ENCODE data around the gene EPB41. TPM values are rescaled to one million over a fixed set of nuclear protein-coding genes. Genes with fewer than 3 reads are reported as not detected.

EPB41 gene
- total RNA-seq, 1 donor from 2014 or later = 82.9 TPM

GRCh38 chr1:28928314-28928941, 14.1 kb downstream of the EPB41 start:
- Mint-ChIP-seq H3K4me3 (peak overlapping the region; percentile 3), H3K9me3 (no peaks in the 10 kb centered on the region), H3K36me3 (peaks cover 5% of the 10 kb centered on the region), H3K27ac (peak overlapping the region; percentile 50), H3K4me1 (ENCODE audit: unreplicated experiment) (peaks cover 30% of the 10 kb centered on the region), H3K27me3 (no peaks in the 10 kb centered on the region)
- DNase-seq (ENCODE audit: extremely low spot score, unreplicated experiment) = no peak
- TF ChIP-seq, protein P1, sequence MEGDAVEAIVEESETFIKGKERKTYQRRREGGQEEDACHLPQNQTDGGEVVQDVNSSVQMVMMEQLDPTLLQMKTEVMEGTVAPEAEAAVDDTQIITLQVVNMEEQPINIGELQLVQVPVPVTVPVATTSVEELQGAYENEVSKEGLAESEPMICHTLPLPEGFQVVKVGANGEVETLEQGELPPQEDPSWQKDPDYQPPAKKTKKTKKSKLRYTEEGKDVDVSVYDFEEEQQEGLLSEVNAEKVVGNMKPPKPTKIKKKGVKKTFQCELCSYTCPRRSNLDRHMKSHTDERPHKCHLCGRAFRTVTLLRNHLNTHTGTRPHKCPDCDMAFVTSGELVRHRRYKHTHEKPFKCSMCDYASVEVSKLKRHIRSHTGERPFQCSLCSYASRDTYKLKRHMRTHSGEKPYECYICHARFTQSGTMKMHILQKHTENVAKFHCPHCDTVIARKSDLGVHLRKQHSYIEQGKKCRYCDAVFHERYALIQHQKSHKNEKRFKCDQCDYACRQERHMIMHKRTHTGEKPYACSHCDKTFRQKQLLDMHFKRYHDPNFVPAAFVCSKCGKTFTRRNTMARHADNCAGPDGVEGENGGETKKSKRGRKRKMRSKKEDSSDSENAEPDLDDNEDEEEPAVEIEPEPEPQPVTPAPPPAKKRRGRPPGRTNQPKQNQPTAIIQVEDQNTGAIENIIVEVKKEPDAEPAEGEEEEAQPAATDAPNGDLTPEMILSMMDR (conservative IDR thresholded peaks at IDR 0.05) = no peak

GRCh38 chr1:28933277-28933676, 18.9 kb downstream of the EPB41 start:
- TF ChIP-seq, protein P1 (conservative IDR thresholded peaks at IDR 0.05) = no peak
- H3K36me3 Mint-ChIP-seq = peaks cover 5% of the 10 kb centered on the region
- peak overlapping the region; percentile 75 for H3K27ac Mint-ChIP-seq
- H3K4me1 Mint-ChIP-seq (ENCODE audit: unreplicated experiment) = peaks cover 15% of the 10 kb centered on the region
- peak overlapping the region; percentile 29 for H3K4me3 Mint-ChIP-seq
- H3K9me3 Mint-ChIP-seq = peaks cover 4% of the 10 kb centered on the region
- H3K27me3 Mint-ChIP-seq = no peaks in the 10 kb centered on the region
- no peak for DNase-seq (ENCODE audit: extremely low spot score, unreplicated experiment)

- Mint-ChIP-seq H3K27ac (peak overlapping the region; percentile 35), H3K9me3 (peaks cover 4% of the 10 kb centered on the region), H3K36me3 (peaks cover 5% of the 10 kb centered on the region), H3K27me3 (no peaks in the 10 kb centered on the region), H3K4me1 (ENCODE audit: unreplicated experiment) (peaks cover 9% of the 10 kb centered on the region), H3K4me3 (peak overlapping the region; percentile 19)
- DNase-seq (ENCODE audit: extremely low spot score, unreplicated experiment) = no peak
- TF ChIP-seq, protein P1 (conservative IDR thresholded peaks at IDR 0.05) = no peak
Measured at GRCh38 chr1:28933918-28934317, 19.5 kb downstream of the EPB41 start.

- H3K27me3 Mint-ChIP-seq = no peaks in the 10 kb centered on the region
- TF ChIP-seq, protein P1 (conservative IDR thresholded peaks at IDR 0.05) = no peak
- peaks cover 4% of the 10 kb centered on the region for H3K9me3 Mint-ChIP-seq
- H3K4me3 Mint-ChIP-seq = no peak overlapping the region
- peaks cover 5% of the 10 kb centered on the region for H3K36me3 Mint-ChIP-seq
- peaks cover 9% of the 10 kb centered on the region for H3K4me1 Mint-ChIP-seq (ENCODE audit: unreplicated experiment)
- peak overlapping the region; percentile 35 for H3K27ac Mint-ChIP-seq
- no peak for DNase-seq (ENCODE audit: extremely low spot score, unreplicated experiment)
Measured at GRCh38 chr1:28934676-28935075, 20.3 kb downstream of the EPB41 start.

- DNase-seq (ENCODE audit: extremely low spot score, unreplicated experiment) = no peak
- TF ChIP-seq, protein P1 (conservative IDR thresholded peaks at IDR 0.05) = no peak
- Mint-ChIP-seq H3K4me3 (no peak overlapping the region), H3K27ac (no peak overlapping the region), H3K9me3 (peaks cover 4% of the 10 kb centered on the region), H3K4me1 (ENCODE audit: unreplicated experiment) (peaks cover 12% of the 10 kb centered on the region), H3K36me3 (peaks cover 5% of the 10 kb centered on the region), H3K27me3 (no peaks in the 10 kb centered on the region)
Measured at GRCh38 chr1:28935293-28935692, 20.9 kb downstream of the EPB41 start.
